Fibroblast of lung (primary cell): ENCODE data around the gene DNHD1. TPM values are rescaled to one million over a fixed set of nuclear protein-coding genes. Genes with fewer than 3 reads are reported as not detected.

Experiments used
- DNase-seq, 2 donors: peaks; one replicate each; pipeline versions ENCODE4 v3.0.0 to v3.0.0-alpha.2; 2010; ENCODE audit warnings: low read depth in 2 of 2
- H2AFZ ChIP-seq: 2 replicates; pipeline ENCODE4 v1.5.1; 2012; ENCODE audit warnings: low read length, control low read depth, inconsistent platforms
- H3K27ac ChIP-seq: 2 replicates; pipeline ENCODE4 v1.5.1; 2011; ENCODE audit warnings: low read length, control low read depth; ENCODE audit not compliant: insufficient read depth
- H3K27me3 ChIP-seq: 2 replicates; pipeline ENCODE4 v1.5.1; 2011; ENCODE audit warnings: mild to moderate bottlenecking, low read length; ENCODE audit not compliant: control insufficient read depth, insufficient read depth
- H3K36me3 ChIP-seq: 2 replicates; pipeline ENCODE4 v1.5.1; 2011; ENCODE audit warnings: low read length; ENCODE audit not compliant: control insufficient read depth, insufficient read depth
- H3K4me1 ChIP-seq: 2 replicates; pipeline ENCODE4 v1.5.1; 2011; ENCODE audit warnings: low read length; ENCODE audit not compliant: control insufficient read depth, insufficient read depth; ENCODE audit errors: extremely low read depth
- H3K4me2 ChIP-seq: 2 replicates; pipeline ENCODE4 v1.5.1; 2011; ENCODE audit warnings: low read length, control low read depth; ENCODE audit not compliant: insufficient read depth; ENCODE audit errors: extremely low read depth
- H3K4me3 ChIP-seq, 4 experiments: fragments of 200-600 bp in 1 of 4; sonication (generic) in 1 of 4; replicated peaks in 1 of 4; 2 replicates each; pipeline ENCODE4 v1.5.1; 2011 to 2016; ENCODE audit warnings: low read length in 4 of 4, low read depth in 3 of 4, mild to moderate bottlenecking in 3 of 4, control low read depth in 2 of 4, inconsistent platforms in 1 of 4, mixed read lengths in 1 of 4; ENCODE audit not compliant: insufficient read depth in 1 of 4; ENCODE audit errors: control extremely low read depth in 1 of 4
- H3K79me2 ChIP-seq: 2 replicates; pipeline ENCODE4 v1.5.1; 2012; ENCODE audit warnings: mild to moderate bottlenecking, low read length, inconsistent platforms; ENCODE audit not compliant: control insufficient read depth, insufficient read depth
- H3K9ac ChIP-seq: 2 replicates; pipeline ENCODE4 v1.5.1; 2011; ENCODE audit warnings: mild to moderate bottlenecking, low read length, control low read depth; ENCODE audit not compliant: insufficient read depth
- H3K9me3 ChIP-seq: 2 replicates; pipeline ENCODE4 v1.5.1; 2012; ENCODE audit warnings: low read depth, low read length; ENCODE audit not compliant: control insufficient read depth, insufficient read depth
- H4K20me1 ChIP-seq: 2 replicates; pipeline ENCODE4 v1.5.1; 2011; ENCODE audit warnings: low read length; ENCODE audit not compliant: control insufficient read depth, insufficient read depth; ENCODE audit errors: extremely low read depth
- CTCF ChIP-seq, 2 donors: IDR thresholded peaks in 1 of 2; conservative IDR thresholded peaks in 1 of 2; 1 replicate in 1 of 2; 2 replicates in 1 of 2; pipeline ENCODE4 v1.5.1; 2011 to 2012; ENCODE audit warnings: low read length in 2 of 2, control low read depth in 1 of 2, inconsistent platforms in 1 of 2, low read depth in 1 of 2, mild to moderate bottlenecking in 1 of 2
- EZH2 ChIP-seq: IDR thresholded peaks from 2 replicates; pipeline ENCODE4 v1.5.1; 2012; ENCODE audit warnings: low read length, control low read depth, mild to moderate bottlenecking; ENCODE audit errors: missing control alignments
- polyA plus RNA-seq, 2 donors: library from polyadenylated mRNA; depleted of rRNA in 1 of 2; stranded (reverse) in 1 of 2; unstranded in 1 of 2; fragments of >200 nt; gene quantifications; 2 replicates each; pipeline ENCODE4 v1.2.1, GENCODE V29; 2011 to 2012; ENCODE audit warnings: missing spikeins in 1 of 2
- total RNA-seq: library from RNA; depleted of rRNA; stranded (reverse); fragments of >200 nt; gene quantifications from 2 replicates; pipeline ENCODE4 v1.2.1, GENCODE V29; 2014

Gene DNHD1
- total and polyA plus RNA-seq, 2 donors (not counting 1 experiment from before 2014, with no cell fraction given) = 2.2 to 14.7 TPM

- Histone ChIP-seq H2AFZ (no peak overlapping the region), H4K20me1 (no peaks in the 10 kb centered on the region), H3K79me2 (no peaks in the 10 kb centered on the region), H3K36me3 (no peaks in the 10 kb centered on the region), H3K4me2 (no peak overlapping the region), H3K4me1 (no peaks in the 10 kb centered on the region), H3K4me3 (no peak overlapping the region), H3K27me3 (no peaks in the 10 kb centered on the region), H3K9me3 (no peaks in the 10 kb centered on the region), H3K9ac (no peak overlapping the region), H3K27ac (no peak overlapping the region)
- DNase-seq = no peak
- TF ChIP-seq CTCF (conservative IDR thresholded peaks at IDR 0.05 in 1 of 2, IDR thresholded peaks at IDR 0.05 in 1 of 2; ENCODE audit: low read depth in 1 of 2, low read length in 2 of 2) = no peak
- TF ChIP-seq EZH2 = no peak
Measured at GRCh38 chr11:6538945-6539344, 41.9 kb downstream of the DNHD1 start.

- Histone ChIP-seq H3K27ac (no peak overlapping the region), H3K4me3 (no peak overlapping the region), H3K27me3 (no peaks in the 10 kb centered on the region), H3K79me2 (no peaks in the 10 kb centered on the region), H2AFZ (no peak overlapping the region), H3K4me2 (no peak overlapping the region), H4K20me1 (no peaks in the 10 kb centered on the region), H3K9me3 (no peaks in the 10 kb centered on the region), H3K9ac (no peak overlapping the region), H3K36me3 (no peaks in the 10 kb centered on the region), H3K4me1 (no peaks in the 10 kb centered on the region)
- DNase-seq = no peak
- TF ChIP-seq EZH2 (no peak), CTCF (conservative IDR thresholded peaks at IDR 0.05 in 1 of 2, IDR thresholded peaks at IDR 0.05 in 1 of 2; ENCODE audit: low read depth in 1 of 2, low read length in 2 of 2) (no peak)
Measured at GRCh38 chr11:6539748-6540268, 42.7 kb downstream of the DNHD1 start.

- no peaks in the 10 kb centered on the region for H3K9me3 ChIP-seq
- no peak overlapping the region for H3K4me2 ChIP-seq
- H3K4me1 ChIP-seq = no peaks in the 10 kb centered on the region
- no peaks in the 10 kb centered on the region for H3K27me3 ChIP-seq
- no peak overlapping the region for H3K27ac ChIP-seq
- no peak overlapping the region for H3K9ac ChIP-seq
- H3K4me3 ChIP-seq = no peak overlapping the region
- H3K36me3 ChIP-seq = no peaks in the 10 kb centered on the region
- H2AFZ ChIP-seq = no peak overlapping the region
- no peak for DNase-seq
- TF ChIP-seq CTCF (conservative IDR thresholded peaks at IDR 0.05 in 1 of 2, IDR thresholded peaks at IDR 0.05 in 1 of 2; ENCODE audit: low read depth in 1 of 2, low read length in 2 of 2) (no peak), EZH2 (no peak)
- H3K79me2 ChIP-seq = no peaks in the 10 kb centered on the region
- H4K20me1 ChIP-seq = no peaks in the 10 kb centered on the region
Measured at GRCh38 chr11:6541356-6541755, 44.3 kb downstream of the DNHD1 start.
